GM12872 (cell line): ENCODE measurements around the gene HNRNPF.

Experiments used
- TF ChIP-seq, protein P1 (sequence below): IDR thresholded peaks from 3 replicates; pipeline ENCODE4 v1.5.1; 2011; ENCODE audit warnings: low read depth, mild to moderate bottlenecking, low read length, moderate library complexity; ENCODE audit not compliant: insufficient read depth

HNRNPF gene

DNA sequence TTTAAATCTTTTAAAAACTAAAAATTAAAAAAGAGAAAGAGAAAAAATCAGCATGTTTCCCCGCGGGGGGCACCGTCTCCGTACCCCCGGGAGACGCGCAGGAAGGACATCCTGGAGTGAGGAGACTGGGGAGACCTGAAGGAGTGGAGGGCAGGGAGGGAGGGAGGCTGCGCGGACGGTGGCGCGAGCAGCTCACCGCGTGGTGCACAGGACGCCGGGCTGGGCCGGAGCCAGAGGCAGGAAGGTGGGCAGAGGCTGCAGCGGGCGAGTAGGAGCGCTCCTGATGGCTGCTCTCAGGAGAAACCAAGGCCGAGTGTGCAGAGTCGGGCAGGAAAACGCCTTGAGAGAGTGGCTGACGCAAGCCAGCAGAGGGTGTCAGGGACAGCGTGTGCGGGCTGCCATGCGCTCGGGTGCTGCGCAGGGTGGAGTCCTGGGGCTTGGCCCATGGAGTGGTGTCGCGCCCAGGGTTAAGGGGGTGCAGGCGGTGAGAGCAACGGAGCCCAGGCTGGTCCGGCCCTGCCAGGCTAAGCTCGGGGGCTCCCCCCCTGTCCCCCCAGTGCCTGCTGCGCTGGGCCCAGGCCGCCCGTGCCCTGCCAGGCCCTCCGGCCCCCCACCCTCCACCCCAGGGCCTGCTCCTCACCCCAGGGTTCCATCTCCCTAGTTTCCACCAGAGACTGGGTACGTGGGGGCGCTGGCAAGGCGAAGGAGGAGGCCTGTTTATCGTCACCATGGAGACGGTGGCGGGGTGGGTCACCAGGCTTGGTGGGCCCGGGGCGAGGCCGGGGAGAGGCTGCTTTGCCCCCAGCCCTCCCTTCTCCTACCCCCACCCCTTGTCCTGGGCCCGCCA lies 66.5 kb downstream of the HNRNPF start:
- TF ChIP-seq, protein P1, sequence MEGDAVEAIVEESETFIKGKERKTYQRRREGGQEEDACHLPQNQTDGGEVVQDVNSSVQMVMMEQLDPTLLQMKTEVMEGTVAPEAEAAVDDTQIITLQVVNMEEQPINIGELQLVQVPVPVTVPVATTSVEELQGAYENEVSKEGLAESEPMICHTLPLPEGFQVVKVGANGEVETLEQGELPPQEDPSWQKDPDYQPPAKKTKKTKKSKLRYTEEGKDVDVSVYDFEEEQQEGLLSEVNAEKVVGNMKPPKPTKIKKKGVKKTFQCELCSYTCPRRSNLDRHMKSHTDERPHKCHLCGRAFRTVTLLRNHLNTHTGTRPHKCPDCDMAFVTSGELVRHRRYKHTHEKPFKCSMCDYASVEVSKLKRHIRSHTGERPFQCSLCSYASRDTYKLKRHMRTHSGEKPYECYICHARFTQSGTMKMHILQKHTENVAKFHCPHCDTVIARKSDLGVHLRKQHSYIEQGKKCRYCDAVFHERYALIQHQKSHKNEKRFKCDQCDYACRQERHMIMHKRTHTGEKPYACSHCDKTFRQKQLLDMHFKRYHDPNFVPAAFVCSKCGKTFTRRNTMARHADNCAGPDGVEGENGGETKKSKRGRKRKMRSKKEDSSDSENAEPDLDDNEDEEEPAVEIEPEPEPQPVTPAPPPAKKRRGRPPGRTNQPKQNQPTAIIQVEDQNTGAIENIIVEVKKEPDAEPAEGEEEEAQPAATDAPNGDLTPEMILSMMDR: no peak

DNA sequence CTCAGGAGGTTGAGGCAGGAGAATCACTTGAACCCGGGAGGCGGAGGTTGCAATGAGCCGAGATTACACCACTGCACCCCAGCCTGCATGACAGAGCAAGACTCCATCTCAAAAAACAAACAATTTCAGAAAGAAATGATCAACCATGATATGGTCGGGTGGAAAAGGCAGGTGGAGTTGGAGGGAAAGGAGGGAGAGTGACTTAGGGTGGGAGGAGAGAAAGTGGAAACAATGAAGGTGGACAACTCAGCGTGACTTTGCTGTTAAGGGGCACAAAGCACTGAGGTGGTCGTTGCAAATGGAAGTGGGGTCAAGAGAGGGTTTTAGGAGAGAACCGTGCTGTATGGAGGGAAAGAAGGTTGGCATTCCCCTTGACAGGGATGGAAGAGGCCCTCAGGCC lies 67.5 kb downstream of the HNRNPF start:
- TF ChIP-seq, protein P1: no peak

DNA sequence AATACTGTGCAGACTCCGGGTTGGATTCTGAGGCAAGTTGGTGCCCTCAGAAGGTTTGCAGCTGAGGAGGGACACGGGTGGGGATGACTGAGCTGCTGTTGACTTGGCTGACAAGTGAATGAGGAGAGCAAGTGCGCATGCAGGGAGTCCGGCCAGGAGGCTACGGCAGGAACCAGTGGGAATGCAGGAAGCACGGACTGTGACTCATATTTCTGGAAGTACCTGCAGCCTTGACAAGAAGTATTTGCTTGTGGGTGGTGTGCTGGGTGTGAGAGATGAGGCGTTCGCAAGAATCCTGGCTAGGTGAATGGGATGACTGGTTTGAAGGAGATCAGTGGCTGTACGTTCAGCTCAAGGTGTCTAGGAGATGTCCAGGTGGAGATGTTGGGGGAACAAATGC lies 68.4 kb downstream of the HNRNPF start:
- TF ChIP-seq, protein P1: no peak

DNA sequence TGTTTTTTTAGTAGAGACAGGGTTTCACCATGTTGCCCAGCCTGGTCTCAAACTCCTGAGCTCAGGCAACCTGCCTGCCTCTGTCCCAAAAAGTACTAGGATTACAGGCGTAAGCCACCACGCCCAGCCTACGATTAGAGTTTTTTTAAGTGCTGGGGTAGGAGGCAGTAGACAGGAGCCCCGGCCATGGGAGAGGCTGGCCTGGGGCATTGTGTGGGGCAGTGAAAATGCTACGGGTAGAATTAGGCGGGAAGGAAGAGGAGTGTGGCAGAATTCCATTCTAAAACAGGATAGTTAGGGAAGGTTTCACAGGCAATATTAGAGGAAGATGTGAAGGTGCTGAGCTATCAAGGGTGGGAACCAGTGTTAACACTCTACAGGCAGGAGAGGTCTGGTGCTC lies 68.9 kb downstream of the HNRNPF start:
- TF ChIP-seq, protein P1: no peak

DNA sequence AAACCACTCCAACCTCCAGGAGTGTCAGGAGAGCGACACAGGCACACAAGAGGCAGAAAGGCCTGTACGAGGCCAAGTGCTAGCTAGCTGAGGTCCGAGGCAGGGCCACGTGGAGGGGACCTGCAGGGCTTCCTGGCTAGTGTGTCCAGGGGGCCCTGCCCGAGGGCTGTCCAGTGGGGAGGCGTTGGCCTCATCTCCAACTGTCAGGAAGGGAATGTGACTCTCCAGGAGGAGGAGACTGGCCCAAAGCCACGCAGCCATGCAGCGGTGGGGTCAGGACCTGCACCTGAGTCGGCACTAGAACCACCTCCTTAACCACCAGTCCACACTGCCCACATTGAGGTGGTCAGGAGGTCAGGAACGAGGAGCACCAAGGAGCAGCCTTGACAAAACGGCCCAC lies 69.8 kb downstream of the HNRNPF start:
- TF ChIP-seq, protein P1: no peak

DNA sequence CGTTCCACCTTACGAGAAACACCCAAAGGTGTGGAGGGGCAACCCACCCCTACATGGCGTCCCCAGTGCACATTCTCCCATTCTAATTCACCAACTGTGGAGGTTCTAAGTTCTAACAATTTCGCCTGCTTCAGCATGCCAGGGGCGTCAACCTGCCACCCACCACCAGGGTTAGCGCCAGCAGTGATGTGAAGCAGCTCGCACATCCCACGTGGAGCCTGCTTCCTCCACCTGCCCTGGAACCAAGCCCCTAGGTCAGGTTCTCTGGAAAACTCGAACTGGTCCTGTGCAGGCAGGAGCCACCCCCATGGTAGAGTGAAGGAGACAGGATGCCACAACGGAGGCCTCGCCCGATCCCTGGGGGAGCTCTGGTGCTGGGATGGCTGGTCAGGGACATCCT lies 70.9 kb downstream of the HNRNPF start:
- TF ChIP-seq, protein P1: no peak

DNA sequence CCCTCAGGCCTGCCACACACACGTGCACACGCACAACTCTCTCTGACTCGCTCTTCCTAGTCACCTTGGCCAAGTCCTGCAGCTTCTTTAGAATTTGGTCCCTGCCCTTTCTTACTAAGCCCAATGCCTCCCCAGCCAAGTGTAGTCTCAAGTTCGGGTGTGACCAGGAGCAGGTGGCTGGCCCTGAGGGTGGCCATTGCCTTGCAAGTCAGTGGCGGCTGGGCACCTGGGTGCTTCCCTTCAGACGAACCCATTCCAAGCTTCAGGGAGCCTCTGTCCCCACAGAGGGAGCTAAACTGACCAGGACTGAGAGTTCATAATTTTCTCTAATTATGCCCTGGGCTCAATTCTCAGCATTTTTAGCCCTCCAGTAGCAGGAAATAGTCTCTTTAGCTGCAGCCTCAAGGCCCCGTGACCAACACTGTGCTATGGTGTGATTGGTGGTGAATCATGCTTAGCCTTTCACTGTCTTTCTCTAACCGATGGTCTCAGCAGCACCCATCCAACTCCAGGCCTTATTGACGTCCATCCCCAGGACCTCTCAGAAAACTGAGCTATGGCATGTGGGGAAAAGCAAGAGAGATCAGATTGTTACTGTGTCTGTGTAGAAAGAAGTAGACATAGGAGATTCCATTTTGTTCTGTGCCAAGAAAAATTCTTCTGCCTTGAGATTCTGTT lies 72.2 kb downstream of the HNRNPF start:
- TF ChIP-seq, protein P1: no peak
